Mesendoderm (in vitro differentiated cells): ENCODE measurements around the gene CXCL17.

Source experiments
- DNase-seq: peaks from one replicate; pipeline ENCODE4 v3.0.0; 2013
- H2AK5ac ChIP-seq: 2 replicates; pipeline ENCODE4 v1.6.1; 2013; ENCODE audit warnings: low read length, inconsistent platforms
- H2BK120ac ChIP-seq: 2 replicates; pipeline ENCODE4 v1.6.1; 2013; ENCODE audit warnings: low read depth, mild to moderate bottlenecking, low read length, moderate library complexity, mixed read lengths
- H2BK15ac ChIP-seq: replicated peaks from 2 replicates; pipeline ENCODE4 v1.6.1; 2013; ENCODE audit warnings: low read depth, mild to moderate bottlenecking, moderate library complexity
- H2BK5ac ChIP-seq: 2 replicates; pipeline ENCODE4 v1.6.1; 2013; ENCODE audit warnings: low read length, inconsistent platforms
- H3K18ac ChIP-seq: 2 replicates; pipeline ENCODE4 v1.6.1; 2013; ENCODE audit warnings: mild to moderate bottlenecking, low read length, mixed read lengths
- H3K23ac ChIP-seq: one replicate; pipeline ENCODE4 v1.6.1; 2013; ENCODE audit warnings: low read length
- H3K27ac ChIP-seq: 2 replicates; pipeline ENCODE4 v1.5.1; 2013; ENCODE audit warnings: low read depth, mild to moderate bottlenecking, inconsistent platforms, low read length, moderate library complexity
- H3K27me3 ChIP-seq: 2 replicates; pipeline ENCODE4 v1.6.1; 2013; ENCODE audit warnings: low read length, control low read depth, mild to moderate bottlenecking, inconsistent platforms; ENCODE audit not compliant: insufficient read depth, poor library complexity
- H3K36me3 ChIP-seq: 2 replicates; pipeline ENCODE4 v1.6.1; 2013; ENCODE audit warnings: low read length, inconsistent platforms; ENCODE audit not compliant: control insufficient read depth, insufficient read depth
- H3K4ac ChIP-seq: one replicate; pipeline ENCODE4 v1.6.1; 2013; ENCODE audit warnings: low read depth, mild to moderate bottlenecking, low read length, moderate library complexity
- H3K4me1 ChIP-seq: 2 replicates; pipeline ENCODE4 v1.6.1; 2013; ENCODE audit warnings: low read depth, low read length, inconsistent platforms; ENCODE audit not compliant: control insufficient read depth
- H3K4me2 ChIP-seq: 2 replicates; pipeline ENCODE4 v1.6.1; 2013; ENCODE audit warnings: low read length
- H3K4me3 ChIP-seq: 2 replicates; pipeline ENCODE4 v1.5.1; 2013; ENCODE audit warnings: mild to moderate bottlenecking, low read length
- H3K56ac ChIP-seq: one replicate; pipeline ENCODE4 v1.6.1; 2013; ENCODE audit warnings: low read length
- H3K79me1 ChIP-seq: 2 replicates; pipeline ENCODE4 v1.6.1; 2013; ENCODE audit warnings: low read length, inconsistent platforms
- H3K79me2 ChIP-seq: 2 replicates; pipeline ENCODE4 v1.6.1; 2013; ENCODE audit warnings: mild to moderate bottlenecking, low read length; ENCODE audit not compliant: control insufficient read depth, insufficient read depth
- H3K9ac ChIP-seq: 2 replicates; pipeline ENCODE4 v1.6.1; 2013; ENCODE audit warnings: low read length, inconsistent platforms
- H4K5ac ChIP-seq: one replicate; pipeline ENCODE4 v1.6.1; 2013; ENCODE audit warnings: low read length
- H4K8ac ChIP-seq: one replicate; pipeline ENCODE4 v1.6.1; 2013; ENCODE audit warnings: low read depth, mild to moderate bottlenecking, control low read depth, low read length, moderate library complexity
- WGBS: extraction: QIAGEN DNeasy Blood & Tissue Kit; methylation state at CpG from one replicate; pipeline ENCODE4 v1.1.7; 2013; ENCODE audit warnings: low lambda C conversion rate, missing lambda C conversion rate; ENCODE audit not compliant: insufficient coverage; ENCODE audit errors: extremely low coverage; 5-methylcytosine and 5-hydroxymethylcytosine counted together

Gene CXCL17

GRCh38 chr19:42411581-42412178 lies 31.1 kb downstream of the CXCL17 start:
- H3K36me3 ChIP-seq = no peaks in the 10 kb centered on the region
- H3K23ac ChIP-seq = no peak overlapping the region
- no peak overlapping the region for H3K9ac ChIP-seq
- H3K56ac ChIP-seq = no peak overlapping the region
- H4K8ac ChIP-seq = no peak overlapping the region
- no peaks in the 10 kb centered on the region for H3K27me3 ChIP-seq
- H2BK120ac ChIP-seq = no peak overlapping the region
- no peaks in the 10 kb centered on the region for H3K79me2 ChIP-seq
- no peak for DNase-seq
- H3K4ac ChIP-seq = no peak overlapping the region
- no peak overlapping the region for H3K18ac ChIP-seq
- H2AK5ac ChIP-seq = no peak overlapping the region
- no peak overlapping the region for H3K27ac ChIP-seq
- no peak overlapping the region for H2BK15ac ChIP-seq
- no peak overlapping the region for H2BK5ac ChIP-seq
- H3K4me2 ChIP-seq = no peak overlapping the region
- WGBS = no CpG with 5 or more reads among the region's 8 CpGs
- H3K4me1 ChIP-seq = no peaks in the 10 kb centered on the region
- H3K79me1 ChIP-seq = no peaks in the 10 kb centered on the region
- H4K5ac ChIP-seq = no peak overlapping the region
- no peak overlapping the region for H3K4me3 ChIP-seq

GRCh38 chr19:42410371-42410770 lies 32.4 kb downstream of the CXCL17 start:
- Histone ChIP-seq H2BK15ac (no peak overlapping the region), H3K9ac (no peak overlapping the region), H3K36me3 (no peaks in the 10 kb centered on the region), H3K18ac (no peak overlapping the region), H3K23ac (no peak overlapping the region), H3K56ac (no peak overlapping the region), H4K8ac (no peak overlapping the region), H3K79me2 (no peaks in the 10 kb centered on the region), H2BK120ac (no peak overlapping the region), H3K27me3 (no peaks in the 10 kb centered on the region), H3K4me1 (no peaks in the 10 kb centered on the region), H3K4ac (no peak overlapping the region), H2BK5ac (no peak overlapping the region), H4K5ac (no peak overlapping the region), H3K27ac (no peak overlapping the region), H3K4me3 (no peak overlapping the region), H3K79me1 (no peaks in the 10 kb centered on the region), H3K4me2 (no peak overlapping the region), H2AK5ac (no peak overlapping the region)
- whole genome bisulfite sequencing = no CpG with 5 or more reads among the region's 30 CpGs
- no peak for DNase-seq

GRCh38 chr19:42409477-42409876 lies 33.3 kb downstream of the CXCL17 start:
- WGBS = no CpG with 5 or more reads among the region's 6 CpGs
- DNase-seq = no peak
- Histone ChIP-seq H3K56ac (no peak overlapping the region), H3K4me2 (no peak overlapping the region), H3K27me3 (no peaks in the 10 kb centered on the region), H3K18ac (no peak overlapping the region), H4K5ac (no peak overlapping the region), H2BK15ac (no peak overlapping the region), H3K36me3 (no peaks in the 10 kb centered on the region), H3K4me1 (no peaks in the 10 kb centered on the region), H3K79me1 (no peaks in the 10 kb centered on the region), H3K79me2 (no peaks in the 10 kb centered on the region), H3K4ac (no peak overlapping the region), H2BK5ac (no peak overlapping the region), H3K4me3 (no peak overlapping the region), H3K27ac (no peak overlapping the region), H3K9ac (no peak overlapping the region), H4K8ac (no peak overlapping the region), H2AK5ac (no peak overlapping the region), H2BK120ac (no peak overlapping the region), H3K23ac (no peak overlapping the region)

GRCh38 chr19:42407816-42408175 lies 35.0 kb downstream of the CXCL17 start:
- Histone ChIP-seq H3K23ac (no peak overlapping the region), H3K27ac (no peak overlapping the region), H3K9ac (no peak overlapping the region), H3K36me3 (no peaks in the 10 kb centered on the region), H3K4me3 (no peak overlapping the region), H3K18ac (no peak overlapping the region), H3K56ac (no peak overlapping the region), H4K5ac (no peak overlapping the region), H3K4me1 (no peaks in the 10 kb centered on the region), H4K8ac (no peak overlapping the region), H3K27me3 (no peaks in the 10 kb centered on the region), H2BK120ac (no peak overlapping the region), H2BK5ac (no peak overlapping the region), H2AK5ac (no peak overlapping the region), H2BK15ac (no peak overlapping the region), H3K79me1 (no peaks in the 10 kb centered on the region), H3K4me2 (no peak overlapping the region), H3K79me2 (no peaks in the 10 kb centered on the region), H3K4ac (no peak overlapping the region)
- no peak for DNase-seq
- WGBS = no CpG with 5 or more reads among the region's 10 CpGs

- H3K9ac ChIP-seq = no peak overlapping the region
- H3K18ac ChIP-seq = no peak overlapping the region
- H3K79me1 ChIP-seq = no peaks in the 10 kb centered on the region
- H3K4me3 ChIP-seq = no peak overlapping the region
- no peaks in the 10 kb centered on the region for H3K36me3 ChIP-seq
- no peaks in the 10 kb centered on the region for H3K79me2 ChIP-seq
- no peak overlapping the region for H3K23ac ChIP-seq
- H2BK15ac ChIP-seq = no peak overlapping the region
- no peak overlapping the region for H3K56ac ChIP-seq
- H4K8ac ChIP-seq = no peak overlapping the region
- no peak overlapping the region for H3K4me2 ChIP-seq
- H2BK5ac ChIP-seq = no peak overlapping the region
- no peak overlapping the region for H2AK5ac ChIP-seq
- no peak overlapping the region for H3K4ac ChIP-seq
- H3K4me1 ChIP-seq = peaks cover 2% of the 10 kb centered on the region
- H4K5ac ChIP-seq = no peak overlapping the region
- no CpG with 5 or more reads among the region's 30 CpGs for WGBS
- H3K27ac ChIP-seq = no peak overlapping the region
- H2BK120ac ChIP-seq = no peak overlapping the region
- H3K27me3 ChIP-seq = no peaks in the 10 kb centered on the region
- DNase-seq = no peak
These were observed 35.5 kb downstream of the CXCL17 start for GRCh38 chr19:42407085-42407815.

- Histone ChIP-seq H3K79me1 (no peaks in the 10 kb centered on the region), H3K27ac (no peak overlapping the region), H2AK5ac (no peak overlapping the region), H3K4me3 (no peak overlapping the region), H4K8ac (no peak overlapping the region), H2BK15ac (no peak overlapping the region), H3K79me2 (no peaks in the 10 kb centered on the region), H3K4me1 (peaks cover 2% of the 10 kb centered on the region), H3K4me2 (no peak overlapping the region), H2BK120ac (no peak overlapping the region), H3K23ac (no peak overlapping the region), H4K5ac (no peak overlapping the region), H3K56ac (no peak overlapping the region), H3K18ac (no peak overlapping the region), H2BK5ac (no peak overlapping the region), H3K27me3 (no peaks in the 10 kb centered on the region), H3K36me3 (no peaks in the 10 kb centered on the region), H3K9ac (no peak overlapping the region), H3K4ac (no peak overlapping the region)
- DNase-seq = no peak
- no CpG with 5 or more reads among the region's 11 CpGs for WGBS
These were observed 36.6 kb downstream of the CXCL17 start for GRCh38 chr19:42406111-42406510.
